GM12872 (cell line): ENCODE measurements around the gene CDYL.
A peak's percentile ranks its signal among the peaks of the same experiment; 100 is the strongest.

Source experiments
- CTCF ChIP-seq: IDR thresholded peaks from 3 replicates; pipeline ENCODE4 v1.5.1; 2011; ENCODE audit warnings: low read depth, mild to moderate bottlenecking, low read length, moderate library complexity; ENCODE audit not compliant: insufficient read depth

CDYL gene

DNA sequence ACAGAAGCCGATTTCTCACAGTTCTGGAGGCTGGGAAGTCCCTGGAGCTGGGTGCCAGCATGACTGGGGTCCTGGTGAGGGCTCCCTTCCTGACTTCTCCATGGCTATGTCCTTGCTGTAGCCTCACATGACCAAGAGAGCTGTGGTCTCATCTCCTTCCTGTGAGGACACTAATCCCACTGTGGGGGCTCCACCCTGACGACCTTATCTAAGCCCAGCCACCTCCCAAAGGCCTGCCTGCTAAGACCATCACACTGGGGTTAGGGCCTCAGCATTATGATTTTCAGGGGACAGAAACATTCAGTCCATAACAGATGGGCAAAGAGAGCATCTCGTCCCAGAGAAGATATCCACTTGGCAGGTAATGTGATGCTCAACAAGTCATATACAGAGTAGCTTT, 210.8 kb downstream of the CDYL start:
- TF ChIP-seq CTCF, result no peak

GRCh38 chr6:4987432-4987831, 211.2 kb downstream of the CDYL start:
- TF ChIP-seq CTCF, result no peak

DNA sequence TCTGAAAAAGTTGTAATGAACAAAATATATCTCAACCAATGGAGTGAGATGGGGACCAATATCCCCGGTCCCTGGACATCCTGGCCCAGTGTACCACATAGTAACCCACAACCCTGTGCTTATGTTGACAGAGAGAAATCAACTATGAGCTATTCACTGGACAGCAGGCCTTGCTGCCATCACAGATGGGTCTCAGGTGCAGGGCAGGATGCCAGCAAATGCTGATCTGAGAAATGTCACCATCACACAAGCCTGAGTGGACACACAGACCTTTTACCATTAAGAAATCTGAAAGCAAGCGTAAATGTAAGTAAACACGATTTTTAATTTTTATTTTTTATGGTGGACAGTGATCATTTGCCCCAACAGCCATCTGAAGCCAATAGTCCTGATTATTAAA, 218.5 kb downstream of the CDYL start:
- no peak for TF ChIP-seq CTCF

DNA sequence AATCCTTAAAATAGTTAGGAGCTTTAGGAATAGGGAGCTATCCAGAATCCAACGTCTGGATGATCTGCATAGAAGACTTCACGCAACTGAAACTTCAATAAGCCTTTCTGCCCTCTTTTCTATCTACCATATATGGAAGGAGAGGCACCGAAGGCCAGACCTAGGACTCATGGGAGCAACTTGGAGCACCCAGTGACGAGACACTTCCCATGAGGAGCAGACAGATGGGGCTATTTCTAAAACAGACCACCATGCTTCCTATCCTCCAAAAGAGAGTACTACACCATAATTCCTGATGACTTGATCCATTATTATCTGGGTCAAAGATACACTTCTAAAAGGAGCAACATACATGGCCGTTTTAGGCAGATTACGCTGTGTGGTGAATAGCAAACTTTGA, 221.7 kb downstream of the CDYL start:
- TF ChIP-seq CTCF, result no peak

DNA sequence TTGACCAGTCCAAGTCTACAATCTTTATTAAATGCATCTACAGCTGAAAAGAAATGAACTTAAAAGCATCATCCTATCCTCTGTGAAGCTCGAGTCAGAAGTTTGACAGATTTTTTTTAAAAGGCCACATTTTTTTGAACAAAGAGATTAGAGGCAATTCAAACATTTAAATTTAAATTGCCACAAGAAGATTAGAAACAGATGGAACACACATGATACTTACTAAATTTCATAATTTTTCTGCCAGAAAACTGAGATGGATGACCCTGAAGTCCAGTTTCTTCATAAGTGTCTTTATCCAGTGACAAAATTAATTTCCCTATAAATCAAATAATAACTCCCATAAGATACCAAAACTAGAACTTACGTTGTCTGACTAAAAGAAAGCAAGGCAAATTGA, 223.4 kb downstream of the CDYL start:
- TF ChIP-seq CTCF, result no peak

GRCh38 chr6:5003604-5004372, 227.6 kb downstream of the CDYL start, which contains the start of gene RPP40:
Gene RPP40, minus strand, starts transcription at chr6:5004037. Its CDS starts 35 bp downstream, at chr6:5004002.
- peak; percentile 87 for TF ChIP-seq CTCF

DNA sequence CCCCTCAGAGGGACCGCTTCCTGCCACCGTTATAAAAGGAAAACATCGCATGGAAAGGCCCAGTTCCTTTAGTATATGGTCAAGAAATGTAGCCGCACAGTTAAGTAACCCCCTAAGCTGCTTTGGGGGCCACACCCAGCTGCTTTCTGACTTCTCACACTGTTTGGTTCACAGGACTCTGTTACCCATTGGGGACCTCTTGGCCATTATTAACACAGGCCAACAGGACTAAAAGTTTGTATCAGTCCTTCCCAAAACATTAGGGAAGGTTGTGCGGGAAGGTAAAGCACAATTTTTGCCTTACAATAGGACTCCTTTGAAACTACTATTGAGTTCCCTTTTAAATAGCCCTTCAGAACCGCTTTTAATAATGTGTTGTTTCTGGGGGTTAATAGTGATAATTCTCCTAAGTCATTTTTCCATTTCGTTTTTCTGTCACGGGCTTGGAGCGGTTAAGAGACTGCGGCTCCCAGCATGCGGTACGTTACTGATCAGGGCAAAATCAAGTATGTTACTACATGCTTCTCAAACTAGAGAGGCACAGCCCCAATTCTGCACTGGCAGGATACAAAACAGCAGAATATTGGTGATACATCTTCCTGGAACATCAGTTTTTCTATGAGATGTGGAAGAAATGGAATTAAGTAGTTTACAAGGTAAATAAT, 228.3 kb downstream of the CDYL start:
- no peak for TF ChIP-seq CTCF
